Stomach (tissue), 4 donors: ENCODE results near the gene PDK2.

Experiments used
- CTCF ChIP-seq, 7 experiments: fragments of 450-650 bp in 4 of 7; fragments of 200-600 bp in 3 of 7; sonication (generic) in 3 of 7; IDR thresholded peaks; one replicate each; pipeline ENCODE4 v1.5.1; 2016 to 2019; ENCODE audit warnings: antibody characterized with exemption in 7 of 7, control low read depth in 2 of 7, mild to moderate bottlenecking in 1 of 7
- POLR2AphosphoS5 ChIP-seq, 3 donors: sonication (generic); formaldehyde crosslinking; IDR thresholded peaks; one replicate each; pipeline ENCODE4 v1.6.1; 2016; ENCODE audit warnings: antibody characterized with exemption in 3 of 3

DNA sequence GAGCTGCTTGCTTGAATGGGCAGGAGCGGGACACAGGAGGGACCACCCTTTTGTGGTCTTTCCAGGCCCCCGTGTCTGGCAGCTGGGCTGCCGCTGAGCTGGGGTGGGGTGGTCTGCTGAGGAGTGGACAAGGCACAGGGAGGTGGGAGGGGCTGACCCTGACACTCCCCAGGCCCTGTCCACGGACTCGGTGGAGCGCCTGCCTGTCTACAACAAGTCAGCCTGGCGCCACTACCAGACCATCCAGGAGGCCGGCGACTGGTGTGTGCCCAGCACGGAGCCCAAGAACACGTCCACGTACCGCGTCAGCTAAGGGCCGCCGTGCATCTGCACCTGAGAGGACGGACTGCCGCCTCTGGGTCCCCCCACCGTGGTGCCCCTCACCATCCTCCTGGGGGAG, 14.6 kb downstream of the PDK2 start:
- TF ChIP-seq CTCF (IDR thresholded peaks at IDR 0.05) (no peak), POLR2AphosphoS5 (IDR thresholded peaks at IDR 0.05) (no peak)
